Spleen (tissue), 11 donors: ENCODE results near the gene SHMT2. TPM values are rescaled to one million over a fixed set of nuclear protein-coding genes. Genes with fewer than 3 reads are reported as not detected.

ENCODE experiments used
- DNase-seq: peaks from one replicate; pipeline ENCODE4 v3.0.0-alpha.2; 2020
- H3K27ac ChIP-seq, 8 donors: fragments of 200-600 bp; sonication (generic) in 7 of 8; 1 replicate in 4 of 8; 2 replicates in 4 of 8; pipeline versions ENCODE4 v1.5.0 to v1.8.0; 2016 to 2021; ENCODE audit warnings: inconsistent platforms in 4 of 8, mild to moderate bottlenecking in 4 of 8, moderate library complexity in 1 of 8
- H3K27me3 ChIP-seq, 7 donors: fragments of 200-600 bp; sonication (generic) in 6 of 7; replicated peaks in 1 of 7; 1 replicate in 4 of 7; 2 replicates in 3 of 7; pipeline versions ENCODE4 v1.5.0 to v1.8.0; 2016 to 2021; ENCODE audit warnings: inconsistent platforms in 3 of 7, mild to moderate bottlenecking in 1 of 7
- H3K36me3 ChIP-seq, 6 donors: fragments of 200-600 bp; sonication (generic) in 5 of 6; 1 replicate in 4 of 6; 2 replicates in 2 of 6; pipeline versions ENCODE4 v1.5.0 to v1.8.0; 2016 to 2021; ENCODE audit warnings: inconsistent platforms in 2 of 6
- H3K4me1 ChIP-seq, 6 donors: fragments of 200-600 bp; sonication (generic) in 5 of 6; 1 replicate in 3 of 6; 2 replicates in 3 of 6; pipeline versions ENCODE4 v1.5.0 to v1.8.0; 2016 to 2021; ENCODE audit warnings: inconsistent platforms in 3 of 6
- H3K4me3 ChIP-seq, 8 donors: fragments of 200-600 bp; sonication (generic) in 7 of 8; 1 replicate in 4 of 8; 2 replicates in 4 of 8; pipeline versions ENCODE4 v1.5.0 to v1.8.0; 2016 to 2021; ENCODE audit warnings: inconsistent platforms in 4 of 8, mild to moderate bottlenecking in 4 of 8, moderate library complexity in 2 of 8
- H3K9me3 ChIP-seq, 8 donors: fragments of 200-600 bp; sonication (generic) in 7 of 8; 1 replicate in 4 of 8; 2 replicates in 4 of 8; pipeline versions ENCODE4 v1.5.0 to v1.8.0; 2016 to 2021; ENCODE audit warnings: inconsistent platforms in 4 of 8
- POLR2A ChIP-seq, 3 donors: fragments of 450-650 bp; IDR thresholded peaks; one replicate each; pipeline ENCODE4 v1.5.1; 2017; ENCODE audit warnings: antibody characterized with exemption in 3 of 3, mild to moderate bottlenecking in 1 of 3
- POLR2AphosphoS5 ChIP-seq, 3 donors: sonication (generic); formaldehyde crosslinking; IDR thresholded peaks; one replicate each; pipeline ENCODE4 v1.5.1; 2017; ENCODE audit warnings: antibody characterized with exemption in 3 of 3
- WGBS, 5 donors: extraction: QIAGEN DNeasy Blood & Tissue Kit in 3 of 5; methylation state at CpG; one replicate each; pipeline versions ENCODE4 v1.1.5 to v1.1.7; 2013 to 2018; 5-methylcytosine and 5-hydroxymethylcytosine counted together
- intact Hi-C: fragments of 100-400 bp; cut with DNase I; formaldehyde crosslinking; loops from one replicate; pipeline ENCODE4 v1.15.0; 2023; ENCODE audit warnings: low total_unique reads
- polyA plus RNA-seq, 3 donors: library from polyadenylated mRNA; stranded (reverse); fragments of 200-250 nt; gene quantifications; one replicate each; pipeline ENCODE4 v1.2.1, GENCODE V29; 2013
- total RNA-seq, 7 donors: library from RNA; depleted of rRNA in 3 of 7; stranded (reverse); fragments of >200 nt in 3 of 7; fragmentation: NEBNext Ultra II Directional in 4 of 7; extraction: Animal tissue kit (Norgen Biotek cat#: 25700) in 4 of 7; gene quantifications; one replicate each; pipeline versions ENCODE4 v1.1.0 to v1.2.1, GENCODE V29; 2016 to 2021
- TF ChIP-seq, protein P1 (sequence below), 11 experiments: fragments of 200-600 bp in 7 of 11; fragments of 450-650 bp in 4 of 11; sonication (generic) in 4 of 11; IDR thresholded peaks in 8 of 11; conservative IDR thresholded peaks in 3 of 11; 1 replicate in 7 of 11; 2 replicates in 4 of 11; pipeline versions ENCODE4 v1.4.0 to v1.8.0; 2016 to 2021; ENCODE audit warnings: antibody characterized with exemption in 11 of 11, inconsistent platforms in 4 of 11, mild to moderate bottlenecking in 1 of 11
- donor health status: healthy with polysubstance abuse.
- donor health status: DM: no; HTN: no; CAD: no; lungs with moderate emphysema.
- donor health status: DM: no; HTN: no; CAD: no.
- donor health status: Bipolar disorder and iron deficiency.
- donor health status: healthy.
- donor health status: DM: no; HTN: no; CAD: no.
- donor health status: DM: yes; HTN: yes; CAD: no.

SHMT2 gene
- total and polyA plus RNA-seq, 10 donors, result 47.3 to 86.6 (median 62.9) TPM

DNA sequence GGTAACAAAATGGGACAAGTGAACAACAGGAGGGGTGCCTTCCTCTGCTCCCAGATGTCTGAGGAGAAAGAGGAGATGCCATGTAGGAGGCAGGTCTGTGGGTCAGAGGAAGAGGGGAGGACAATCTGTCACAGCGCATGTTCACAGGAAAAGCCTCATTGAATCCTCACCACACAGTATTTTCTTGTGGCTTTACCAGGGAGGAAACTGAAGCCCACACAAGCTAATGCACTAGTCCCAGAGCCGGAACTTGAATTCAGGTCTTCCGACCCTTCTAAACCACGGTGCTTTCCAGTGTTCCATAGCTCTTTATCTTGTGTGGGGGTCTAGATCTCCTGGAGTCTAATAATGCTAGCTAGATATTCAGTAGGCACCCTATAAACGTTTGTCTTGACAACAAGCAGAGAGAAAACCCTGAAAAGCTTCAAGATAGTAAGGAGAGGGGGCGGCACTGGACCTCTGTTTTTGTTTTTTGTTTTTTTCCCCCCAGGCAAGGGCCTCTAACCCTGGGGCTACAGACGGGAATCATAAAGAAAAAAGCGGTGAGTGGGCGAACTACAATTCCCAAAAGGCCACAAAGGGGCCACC lies 371 bp upstream of the SHMT2 start:
- Histone ChIP-seq H3K9me3 (no peaks in the 10 kb centered on the region), H3K27me3 (peaks cover 0 to 39% (median 32%) of the 10 kb centered on the region in 7 donors), H3K36me3 (peaks cover 0 to 33% (median 30%) of the 10 kb centered on the region in 6 donors), H3K4me3 (peak overlapping the region; percentile 38 to 85 (median 68)), H3K27ac (peak overlapping the region in 7 of 8 donors; percentile 81 to 89 (median 85)), H3K4me1 (peaks cover 16 to 97% (median 77%) of the 10 kb centered on the region in 6 donors)
- no peak for DNase-seq
- WGBS, 5 donors, result 1 to 2% (median 1%) methylated on average over 9 of the region's 9 CpGs
- TF ChIP-seq POLR2AphosphoS5 (IDR thresholded peaks at IDR 0.05), result no peak
- TF ChIP-seq POLR2A (IDR thresholded peaks at IDR 0.05), result no peak
- TF ChIP-seq, protein P1, sequence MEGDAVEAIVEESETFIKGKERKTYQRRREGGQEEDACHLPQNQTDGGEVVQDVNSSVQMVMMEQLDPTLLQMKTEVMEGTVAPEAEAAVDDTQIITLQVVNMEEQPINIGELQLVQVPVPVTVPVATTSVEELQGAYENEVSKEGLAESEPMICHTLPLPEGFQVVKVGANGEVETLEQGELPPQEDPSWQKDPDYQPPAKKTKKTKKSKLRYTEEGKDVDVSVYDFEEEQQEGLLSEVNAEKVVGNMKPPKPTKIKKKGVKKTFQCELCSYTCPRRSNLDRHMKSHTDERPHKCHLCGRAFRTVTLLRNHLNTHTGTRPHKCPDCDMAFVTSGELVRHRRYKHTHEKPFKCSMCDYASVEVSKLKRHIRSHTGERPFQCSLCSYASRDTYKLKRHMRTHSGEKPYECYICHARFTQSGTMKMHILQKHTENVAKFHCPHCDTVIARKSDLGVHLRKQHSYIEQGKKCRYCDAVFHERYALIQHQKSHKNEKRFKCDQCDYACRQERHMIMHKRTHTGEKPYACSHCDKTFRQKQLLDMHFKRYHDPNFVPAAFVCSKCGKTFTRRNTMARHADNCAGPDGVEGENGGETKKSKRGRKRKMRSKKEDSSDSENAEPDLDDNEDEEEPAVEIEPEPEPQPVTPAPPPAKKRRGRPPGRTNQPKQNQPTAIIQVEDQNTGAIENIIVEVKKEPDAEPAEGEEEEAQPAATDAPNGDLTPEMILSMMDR (IDR thresholded peaks at IDR 0.05 in 8 of 11, conservative IDR thresholded peaks at IDR 0.05 in 3 of 11), result peak in 7 of 11 experiments; percentile 23 to 53 (median 36)
- intact Hi-C loops, result no loop called here

DNA sequence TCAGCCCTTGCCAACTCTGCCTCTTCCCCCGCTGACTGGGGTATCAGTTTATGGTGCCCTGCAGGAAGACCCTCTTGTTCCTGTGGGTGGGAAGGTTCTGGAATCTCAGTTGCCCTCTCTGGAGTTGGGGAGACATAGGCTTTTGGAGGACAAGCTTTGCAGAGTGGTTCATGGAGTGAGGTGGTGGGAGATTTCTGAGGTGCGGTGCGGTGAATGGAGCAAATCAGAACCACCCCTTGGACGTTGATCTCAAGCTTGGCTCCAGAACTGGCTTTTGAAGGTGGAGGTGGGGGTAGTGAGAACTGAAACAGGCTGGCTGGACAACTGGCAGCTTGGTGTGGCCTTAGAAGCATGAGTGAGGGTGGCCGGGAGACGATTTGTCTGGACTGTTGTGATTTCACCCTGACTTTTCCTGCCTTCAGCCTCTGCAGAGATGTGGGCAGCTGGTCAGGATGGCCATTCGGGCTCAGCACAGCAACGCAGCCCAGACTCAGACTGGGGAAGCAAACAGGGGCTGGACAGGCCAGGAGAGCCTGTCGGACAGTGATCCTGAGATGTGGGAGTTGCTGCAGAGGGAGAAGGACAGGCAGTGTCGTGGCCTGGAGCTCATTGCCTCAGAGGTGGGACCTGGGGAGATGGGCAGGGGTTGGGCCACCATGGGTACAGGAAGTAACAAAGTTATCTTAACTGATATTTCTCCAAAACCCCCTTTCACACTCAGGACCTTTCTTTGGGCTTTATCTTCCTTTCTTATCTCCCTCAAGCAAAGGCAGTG lies 1.1 kb downstream of the SHMT2 start:
- peaks cover 0 to 47% (median 32%) of the 10 kb centered on the region in 6 donors for H3K36me3 ChIP-seq
- peak; percentile 72 for DNase-seq
- H3K9me3 ChIP-seq, result no peaks in the 10 kb centered on the region
- 62 to 72% (median 68%) methylated on average over 10 of the region's 10 CpGs for WGBS, 5 donors
- peak overlapping the region in 7 of 8 donors; percentile 81 to 89 (median 85) for H3K27ac ChIP-seq
- TF ChIP-seq, protein P1 (IDR thresholded peaks at IDR 0.05 in 8 of 11, conservative IDR thresholded peaks at IDR 0.05 in 3 of 11), result no peak
- intact Hi-C loops, result no loop called here
- peaks cover 0 to 31% (median 18%) of the 10 kb centered on the region in 7 donors for H3K27me3 ChIP-seq
- H3K4me1 ChIP-seq, result peaks cover 26 to 97% (median 79%) of the 10 kb centered on the region in 6 donors
- H3K4me3 ChIP-seq, result peak overlapping the region; percentile 38 to 85 (median 68)

DNA sequence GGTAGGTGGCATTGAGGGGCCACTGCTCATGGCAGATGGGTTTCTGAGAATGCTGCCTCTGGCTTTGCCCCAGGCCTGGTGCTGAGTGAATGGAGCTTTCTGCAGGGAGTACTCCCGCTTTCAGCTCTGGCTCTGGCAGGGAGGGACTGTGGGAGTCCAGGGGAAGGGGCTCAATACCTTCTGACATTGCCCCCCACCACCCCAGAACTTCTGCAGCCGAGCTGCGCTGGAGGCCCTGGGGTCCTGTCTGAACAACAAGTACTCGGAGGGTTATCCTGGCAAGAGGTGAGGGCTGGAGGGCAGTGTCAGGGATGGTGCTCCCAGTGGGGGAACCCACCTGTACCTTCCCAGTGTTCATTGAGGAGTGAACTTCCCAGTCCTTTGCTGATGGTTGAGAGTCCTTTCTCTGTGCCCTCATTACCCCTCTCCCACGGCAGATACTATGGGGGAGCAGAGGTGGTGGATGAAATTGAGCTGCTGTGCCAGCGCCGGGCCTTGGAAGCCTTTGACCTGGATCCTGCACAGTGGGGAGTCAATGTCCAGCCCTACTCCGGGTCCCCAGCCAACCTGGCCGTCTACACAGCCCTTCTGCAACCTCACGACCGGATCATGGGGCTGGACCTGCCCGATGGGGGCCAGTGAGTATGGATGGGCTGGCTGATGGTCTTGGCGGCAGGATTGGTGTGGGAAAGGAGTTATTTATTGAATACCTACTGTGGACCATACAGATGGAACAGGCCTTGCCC lies 1.9 kb downstream of the SHMT2 start:
- intact Hi-C loops, result no loop called here
- WGBS, 5 donors, result 88 to 97% (median 93%) methylated on average over 10 to 13 of the region's 13 CpGs

More for the DNA sequence above, 1.9 kb downstream of the SHMT2 start:
- H3K4me3 ChIP-seq, result peak overlapping the region in 1 of 8 donors; percentile 85
- H3K36me3 ChIP-seq, result peaks cover 0 to 48% (median 32%) of the 10 kb centered on the region in 6 donors
- H3K27ac ChIP-seq, result peak overlapping the region in 4 of 8 donors; percentile 85 to 88 (median 88)
- peak; percentile 70 for DNase-seq
- H3K27me3 ChIP-seq, result peaks cover 0 to 31% (median 14%) of the 10 kb centered on the region in 7 donors
- no peaks in the 10 kb centered on the region for H3K9me3 ChIP-seq
- TF ChIP-seq POLR2AphosphoS5 (IDR thresholded peaks at IDR 0.05) (no peak), POLR2A (IDR thresholded peaks at IDR 0.05) (no peak)
- TF ChIP-seq, protein P1 (IDR thresholded peaks at IDR 0.05 in 8 of 11, conservative IDR thresholded peaks at IDR 0.05 in 3 of 11), result no peak
- H3K4me1 ChIP-seq, result peaks cover 26 to 97% (median 79%) of the 10 kb centered on the region in 6 donors
